ENCODE results near the gene SEMA4D.

SEMA4D gene

GRCh38 chr9:89379508-89380115 lies 118.3 kb downstream of the SEMA4D start:
- TF ChIP-seq, protein P1, sequence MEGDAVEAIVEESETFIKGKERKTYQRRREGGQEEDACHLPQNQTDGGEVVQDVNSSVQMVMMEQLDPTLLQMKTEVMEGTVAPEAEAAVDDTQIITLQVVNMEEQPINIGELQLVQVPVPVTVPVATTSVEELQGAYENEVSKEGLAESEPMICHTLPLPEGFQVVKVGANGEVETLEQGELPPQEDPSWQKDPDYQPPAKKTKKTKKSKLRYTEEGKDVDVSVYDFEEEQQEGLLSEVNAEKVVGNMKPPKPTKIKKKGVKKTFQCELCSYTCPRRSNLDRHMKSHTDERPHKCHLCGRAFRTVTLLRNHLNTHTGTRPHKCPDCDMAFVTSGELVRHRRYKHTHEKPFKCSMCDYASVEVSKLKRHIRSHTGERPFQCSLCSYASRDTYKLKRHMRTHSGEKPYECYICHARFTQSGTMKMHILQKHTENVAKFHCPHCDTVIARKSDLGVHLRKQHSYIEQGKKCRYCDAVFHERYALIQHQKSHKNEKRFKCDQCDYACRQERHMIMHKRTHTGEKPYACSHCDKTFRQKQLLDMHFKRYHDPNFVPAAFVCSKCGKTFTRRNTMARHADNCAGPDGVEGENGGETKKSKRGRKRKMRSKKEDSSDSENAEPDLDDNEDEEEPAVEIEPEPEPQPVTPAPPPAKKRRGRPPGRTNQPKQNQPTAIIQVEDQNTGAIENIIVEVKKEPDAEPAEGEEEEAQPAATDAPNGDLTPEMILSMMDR (IDR thresholded peaks at IDR 0.05; ENCODE audit: borderline replicate concordance, extremely low read depth, low read length, poor library complexity, severe bottlenecking) = no peak
- TF ChIP-seq EZH2 (IDR thresholded peaks at IDR 0.05; ENCODE audit: borderline replicate concordance, low read depth, low read length, severe bottlenecking) = no peak
- DNase-seq (no peak), ATAC-seq (ENCODE audit: insufficient read depth, low read depth) (no peak)
- Histone ChIP-seq H3K4me1 (ENCODE audit: insufficient read depth, low read length) (peaks cover 14% of the 10 kb centered on the region), H3K9ac (ENCODE audit: low read depth, low read length) (no peak overlapping the region), H3K27me3 (ENCODE audit: insufficient read depth, low read length, poor library complexity) (no peaks in the 10 kb centered on the region), H3K27ac (ENCODE audit: low read length) (no peak overlapping the region), H3K4me2 (ENCODE audit: insufficient read depth, low read length) (no peak overlapping the region), H3K4me3 (ENCODE audit: low read depth in 1 of 2, low read length in 2 of 2) (no peak overlapping the region), H4K20me1 (ENCODE audit: insufficient read depth, low read length) (peaks cover 24% of the 10 kb centered on the region), H3K9me3 (ENCODE audit: insufficient read depth, low read length, severe bottlenecking) (no peaks in the 10 kb centered on the region), H3K36me3 (ENCODE audit: insufficient read depth, low read length) (peaks cover 83% of the 10 kb centered on the region), H3K79me2 (ENCODE audit: insufficient read depth, low read length) (no peaks in the 10 kb centered on the region), H2AFZ (ENCODE audit: low read depth, low read length) (no peak overlapping the region)

GRCh38 chr9:89379031-89379430 lies 118.9 kb downstream of the SEMA4D start:
- Histone ChIP-seq H3K27ac (ENCODE audit: low read length) (no peak overlapping the region), H3K36me3 (ENCODE audit: insufficient read depth, low read length) (peaks cover 77% of the 10 kb centered on the region), H2AFZ (ENCODE audit: low read depth, low read length) (no peak overlapping the region), H3K79me2 (ENCODE audit: insufficient read depth, low read length) (no peaks in the 10 kb centered on the region), H4K20me1 (ENCODE audit: insufficient read depth, low read length) (peaks cover 22% of the 10 kb centered on the region), H3K4me3 (ENCODE audit: low read depth in 1 of 2, low read length in 2 of 2) (no peak overlapping the region), H3K27me3 (ENCODE audit: insufficient read depth, low read length, poor library complexity) (no peaks in the 10 kb centered on the region), H3K9ac (ENCODE audit: low read depth, low read length) (no peak overlapping the region), H3K9me3 (ENCODE audit: insufficient read depth, low read length, severe bottlenecking) (no peaks in the 10 kb centered on the region), H3K4me1 (ENCODE audit: insufficient read depth, low read length) (peaks cover 14% of the 10 kb centered on the region), H3K4me2 (ENCODE audit: insufficient read depth, low read length) (no peak overlapping the region)
- ATAC-seq (ENCODE audit: insufficient read depth, low read depth) (no peak), DNase-seq (no peak)
- TF ChIP-seq, protein P1 (IDR thresholded peaks at IDR 0.05; ENCODE audit: borderline replicate concordance, extremely low read depth, low read length, poor library complexity, severe bottlenecking) = no peak
- no peak for TF ChIP-seq EZH2 (IDR thresholded peaks at IDR 0.05; ENCODE audit: borderline replicate concordance, low read depth, low read length, severe bottlenecking)

DNA sequence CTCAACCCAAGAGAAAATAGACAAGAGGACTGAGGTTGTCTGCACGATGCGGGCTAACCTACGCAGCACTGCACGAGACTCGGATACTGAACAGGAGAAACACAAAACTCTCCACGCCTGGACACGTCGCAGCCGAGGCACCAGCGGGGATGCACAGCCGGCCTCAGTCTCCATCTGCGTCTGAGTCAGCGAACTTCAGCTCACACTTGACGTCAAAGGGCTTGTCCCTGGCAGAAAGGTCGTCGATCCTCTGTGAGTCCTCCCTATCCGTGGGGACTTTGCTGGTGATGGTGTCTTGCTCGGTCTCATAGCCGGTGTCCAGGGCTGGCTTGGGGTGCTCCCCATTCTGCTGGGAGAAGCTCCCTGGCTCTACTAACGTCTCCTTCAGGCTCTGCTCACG lies 119.4 kb downstream of the SEMA4D start:
- no peak for ATAC-seq (ENCODE audit: insufficient read depth, low read depth)
- TF ChIP-seq, protein P1 (IDR thresholded peaks at IDR 0.05; ENCODE audit: borderline replicate concordance, extremely low read depth, low read length, poor library complexity, severe bottlenecking) = no peak
- TF ChIP-seq EZH2 (IDR thresholded peaks at IDR 0.05; ENCODE audit: borderline replicate concordance, low read depth, low read length, severe bottlenecking) = no peak
- no peaks in the 10 kb centered on the region for H3K27me3 ChIP-seq (ENCODE audit: insufficient read depth, low read length, poor library complexity)
- H3K9me3 ChIP-seq (ENCODE audit: insufficient read depth, low read length, severe bottlenecking) = no peaks in the 10 kb centered on the region
- H3K4me1 ChIP-seq (ENCODE audit: insufficient read depth, low read length) = peaks cover 14% of the 10 kb centered on the region
- peaks cover 72% of the 10 kb centered on the region for H3K36me3 ChIP-seq (ENCODE audit: insufficient read depth, low read length)
- H3K9ac ChIP-seq (ENCODE audit: low read depth, low read length) = no peak overlapping the region
- no peak overlapping the region for H3K27ac ChIP-seq (ENCODE audit: low read length)
- no peak overlapping the region for H3K4me2 ChIP-seq (ENCODE audit: insufficient read depth, low read length)
- H4K20me1 ChIP-seq (ENCODE audit: insufficient read depth, low read length) = peaks cover 22% of the 10 kb centered on the region; the same call in 1 of the 2 replicates
- H3K79me2 ChIP-seq (ENCODE audit: insufficient read depth, low read length) = no peaks in the 10 kb centered on the region
- H3K4me3 ChIP-seq (ENCODE audit: low read depth in 1 of 2, low read length in 2 of 2) = no peak overlapping the region
- no peak for DNase-seq
- H2AFZ ChIP-seq (ENCODE audit: low read depth, low read length) = no peak overlapping the region
